NCI-H748 (cell line): ENCODE measurements around the gene LIN28A.
"Not testable (repeated sequence)": the region's sequence is repeated elsewhere in the genome, so short reads cannot be mapped to it uniquely, and the experiment has no call there.

Source experiments
- DNase-seq: peaks from one replicate; lab custom pipeline; 2025; ENCODE audit not compliant: unreplicated experiment; lab: John Stamatoyannopoulos, UW

LIN28A gene

DNA sequence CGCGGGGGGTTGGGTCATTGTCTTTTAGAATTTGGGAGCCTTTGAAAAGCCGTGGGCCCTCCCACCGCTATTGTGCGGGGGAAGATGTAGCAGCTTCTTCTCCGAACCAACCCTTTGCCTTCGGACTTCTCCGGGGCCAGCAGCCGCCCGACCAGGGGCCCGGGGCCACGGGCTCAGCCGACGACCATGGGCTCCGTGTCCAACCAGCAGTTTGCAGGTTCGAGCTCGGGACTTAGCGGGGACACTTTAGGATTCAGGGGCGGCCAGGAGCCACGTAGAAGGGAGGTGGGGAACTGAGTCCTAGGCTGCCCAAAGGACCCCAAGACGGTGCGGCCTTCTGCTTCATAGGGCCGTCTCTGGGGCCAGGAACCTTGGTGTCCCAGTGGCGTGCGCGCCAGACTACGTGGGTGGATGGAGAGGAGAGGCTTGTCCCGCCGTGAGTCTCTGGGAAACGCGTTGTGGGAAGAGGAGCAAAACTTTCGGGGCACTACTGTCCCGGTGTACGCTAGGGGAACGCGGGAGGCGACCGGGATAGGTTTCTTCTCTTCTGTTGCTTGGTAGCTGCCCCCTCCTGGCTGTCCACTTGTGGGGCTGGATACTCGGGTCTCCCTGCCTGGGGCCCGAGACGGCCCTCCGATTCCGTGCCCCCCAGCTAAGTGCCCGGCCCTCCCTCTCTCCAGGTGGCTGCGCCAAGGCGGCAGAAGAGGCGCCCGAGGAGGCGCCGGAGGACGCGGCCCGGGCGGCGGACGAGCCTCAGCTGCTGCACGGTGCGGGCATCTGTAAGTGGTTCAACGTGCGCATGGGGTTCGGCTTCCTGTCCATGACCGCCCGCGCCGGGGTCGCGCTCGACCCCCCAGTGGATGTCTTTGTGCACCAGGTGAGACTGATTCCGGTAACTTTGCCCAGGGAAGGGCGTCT, at the start of gene LIN28A:
LIN28A (plus strand) TSS at position 112 of the 918 bp plus-strand sequence; CDS start at position 187, 75 bp downstream.
- no peak for DNase-seq

DNA sequence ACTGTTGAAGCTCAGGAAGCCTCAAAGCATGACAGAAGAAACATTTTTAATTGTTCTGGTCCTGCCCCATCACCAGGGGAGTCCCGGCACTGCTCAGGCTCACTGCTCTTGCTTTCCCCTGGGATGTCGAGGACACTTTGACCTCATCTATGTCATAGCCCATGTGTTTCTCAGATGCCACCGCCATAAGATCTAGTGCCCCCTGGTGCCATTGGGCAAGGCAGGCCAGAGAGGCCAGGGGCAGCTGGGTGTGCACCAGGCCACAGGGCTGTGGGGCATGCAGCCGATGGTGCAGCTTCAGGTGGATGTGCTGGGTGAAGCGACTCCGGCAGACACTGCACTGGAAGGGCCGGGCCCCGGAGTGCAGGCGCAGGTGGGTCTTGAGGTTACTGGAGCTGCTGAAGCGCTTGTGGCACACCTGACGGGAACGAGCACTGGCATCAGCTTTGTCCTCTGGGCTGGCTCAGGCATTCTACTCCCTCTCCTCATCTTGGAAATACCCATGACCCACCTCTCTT, 49.0 kb upstream of the LIN28A start:
- DNase-seq, result no peak

GRCh38 chr1:26362331-26362730, 48.3 kb upstream of the LIN28A start:
- DNase-seq, result no peak

- DNase-seq, result peak; percentile 69
Observed at GRCh38 chr1:26363549-26364448, 46.8 kb upstream of the LIN28A start.

GRCh38 chr1:26364956-26365355, 45.7 kb upstream of the LIN28A start:
- no peak for DNase-seq

DNA sequence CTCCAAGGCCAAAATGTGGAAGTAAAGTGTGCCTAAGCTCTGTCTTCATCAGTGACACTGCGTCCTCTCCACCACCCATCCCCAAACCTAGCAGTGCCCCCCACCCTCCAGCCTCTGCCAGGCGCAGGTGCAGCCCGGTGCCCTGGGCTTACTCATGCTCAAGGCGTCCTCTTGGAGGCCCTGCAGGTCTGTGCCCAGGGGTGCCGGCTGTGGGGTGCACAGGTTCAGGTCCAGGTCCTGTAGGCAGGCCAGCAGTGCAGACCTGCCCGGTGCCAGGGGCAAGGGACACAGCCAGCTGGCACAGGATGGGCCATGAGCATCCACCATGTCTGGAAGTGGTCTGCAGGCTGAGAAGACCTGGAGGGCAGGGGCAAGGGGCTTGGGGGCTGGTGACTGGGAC, 43.2 kb upstream of the LIN28A start:
- no peak for DNase-seq

- no peak for DNase-seq
Observed at GRCh38 chr1:26368006-26368405, 42.6 kb upstream of the LIN28A start.

GRCh38 chr1:26368486-26368885, 42.1 kb upstream of the LIN28A start:
- no peak for DNase-seq

DNA sequence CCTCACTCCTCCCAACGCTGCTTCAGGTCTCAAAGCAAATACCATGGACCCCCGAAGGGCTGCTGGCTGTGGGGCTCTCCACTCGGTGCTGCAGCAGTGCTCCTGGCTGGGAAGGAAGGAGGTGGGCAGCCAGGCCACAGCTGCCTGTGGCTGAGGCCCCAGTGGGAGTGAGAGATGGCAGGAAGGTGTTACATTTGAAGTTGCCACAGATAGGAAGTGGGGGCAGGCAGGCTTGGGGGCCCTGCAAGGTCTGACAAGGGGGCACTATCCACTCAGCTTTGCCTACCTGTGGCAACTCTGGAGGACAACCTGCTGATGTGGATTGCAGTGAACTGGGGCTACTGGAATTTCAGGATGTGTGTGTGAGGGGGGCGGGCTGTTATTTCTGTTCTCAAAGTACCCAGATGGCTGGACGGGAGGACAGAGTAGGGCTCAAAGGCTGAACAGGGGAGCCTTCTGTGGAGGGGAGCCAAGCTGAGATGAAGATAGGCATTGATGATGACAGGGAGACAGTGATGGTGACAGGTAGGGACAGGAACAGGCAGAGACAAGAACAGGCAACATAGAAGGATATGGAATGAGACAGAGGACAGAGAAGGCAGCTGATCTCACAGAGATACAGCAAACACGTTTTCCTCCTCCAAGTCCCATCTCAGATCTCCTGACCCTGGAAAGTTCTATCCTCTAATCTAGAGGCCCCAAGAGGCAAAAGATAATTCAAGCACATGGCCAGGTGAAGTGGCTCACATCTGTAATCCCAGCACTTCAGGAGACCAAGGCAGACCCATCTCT, 39.8 kb upstream of the LIN28A start:
- DNase-seq, result no peak

GRCh38 chr1:26372039-26372438, 38.6 kb upstream of the LIN28A start:
- no peak for DNase-seq

DNA sequence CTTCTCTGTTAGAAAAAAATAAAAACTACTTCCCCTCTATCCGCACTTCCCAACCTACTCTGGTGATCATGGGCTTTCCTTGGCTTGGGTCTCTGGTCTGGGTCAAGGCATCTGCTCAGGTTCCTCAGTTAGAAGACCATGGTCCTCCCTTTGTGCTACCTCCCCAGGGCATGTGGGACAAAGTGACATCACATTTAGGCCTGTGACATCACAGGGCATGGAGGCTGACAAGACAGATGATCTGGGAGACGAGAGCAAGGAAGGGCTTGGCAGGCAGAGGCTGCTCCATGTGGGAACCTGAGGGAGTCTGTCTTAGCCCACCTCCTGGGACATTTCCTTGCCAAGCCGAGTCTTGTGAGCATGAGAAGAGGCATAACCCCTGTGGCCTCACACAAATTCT, 38.0 kb upstream of the LIN28A start, which contains the start of gene ZNF683:
ZNF683 (minus strand) TSS at position 140 of the 400 bp plus-strand sequence. CDS start 4,179 bp downstream, outside the sequence.
- DNase-seq, result not testable (repeated sequence)

DNA sequence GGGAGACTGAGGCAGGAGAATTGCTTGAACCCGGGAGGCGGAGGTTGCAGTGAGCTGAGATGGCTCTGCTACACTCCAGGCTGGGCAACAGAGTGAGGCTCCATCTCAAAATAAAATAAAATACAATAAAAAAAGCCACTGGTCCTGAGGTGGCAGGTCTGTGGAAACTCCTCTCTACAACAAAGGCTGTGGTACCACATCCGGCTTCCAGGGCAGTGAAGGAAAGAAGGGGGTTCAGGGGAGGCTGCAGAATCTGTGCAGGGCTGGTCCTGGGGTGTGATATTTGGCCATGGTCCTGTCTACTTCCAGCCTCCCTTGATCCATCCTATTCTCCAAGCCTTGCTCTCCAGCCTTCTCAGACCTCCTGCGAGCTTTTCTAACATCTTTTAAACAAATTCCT, 37.3 kb upstream of the LIN28A start:
- no peak for DNase-seq

DNA sequence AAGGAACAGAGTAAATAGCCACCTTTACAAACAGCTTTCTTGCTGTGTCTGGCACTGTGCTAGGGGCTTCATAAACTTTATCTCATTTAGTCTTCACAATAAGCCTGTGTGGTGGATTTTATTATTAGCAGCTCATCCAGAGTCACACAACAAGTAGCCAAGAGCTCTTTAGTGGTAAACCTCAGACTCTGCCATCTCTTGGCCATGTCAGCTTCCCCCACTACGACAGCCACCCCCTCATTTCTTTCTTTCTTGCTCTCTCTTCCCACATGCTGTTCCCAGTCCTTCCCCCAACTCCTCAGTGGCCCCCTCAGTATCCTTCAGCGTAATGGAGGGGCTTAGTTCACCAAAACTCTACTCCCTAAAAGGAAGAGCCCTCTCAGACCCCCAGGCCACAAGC, 36.8 kb upstream of the LIN28A start:
- no peak for DNase-seq

- not testable (repeated sequence) for DNase-seq
Observed at GRCh38 chr1:26374361-26374760, 36.3 kb upstream of the LIN28A start.

- no peak for DNase-seq
Observed at GRCh38 chr1:26375081-26375480, 35.5 kb upstream of the LIN28A start.

GRCh38 chr1:26376050-26376449, 34.6 kb upstream of the LIN28A start:
- no peak for DNase-seq

GRCh38 chr1:26378088-26378878, 32.3 kb upstream of the LIN28A start:
- no peak for DNase-seq

DNA sequence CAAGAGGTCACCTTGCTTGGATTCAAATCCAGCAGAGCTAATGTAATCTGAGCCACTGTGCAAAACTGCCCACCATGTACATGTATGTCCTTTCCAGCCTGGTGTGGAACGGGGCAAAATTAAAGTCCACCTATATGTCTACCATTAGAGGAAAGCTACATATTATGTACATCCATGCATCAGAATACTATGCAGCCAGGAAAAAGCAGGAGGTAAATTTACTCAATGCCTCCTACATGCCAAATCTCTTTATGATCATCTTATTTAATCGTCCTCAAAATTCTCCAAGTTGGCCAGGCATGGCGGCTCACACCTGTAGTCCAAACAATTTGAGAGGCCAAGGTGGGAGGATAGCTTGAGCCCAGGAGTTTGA, 31.8 kb upstream of the LIN28A start:
- DNase-seq, result no peak

DNA sequence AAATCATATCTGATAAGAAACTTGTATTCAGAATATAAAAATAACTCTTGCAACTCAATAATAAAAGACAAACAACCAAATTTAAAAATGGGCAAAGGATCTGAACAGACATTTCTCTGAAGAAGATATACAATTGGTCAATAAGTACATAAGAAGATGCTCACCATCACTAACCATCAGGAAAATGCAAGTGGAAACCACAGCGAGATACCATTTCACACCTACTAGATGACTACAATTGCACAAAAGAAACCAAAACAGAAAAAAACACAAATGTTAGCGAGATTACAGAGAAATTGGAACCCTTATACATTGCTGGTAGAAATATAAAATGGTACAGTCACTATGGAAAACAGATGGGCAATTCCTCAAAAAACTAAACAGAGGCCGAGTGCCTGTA, 26.5 kb upstream of the LIN28A start:
- no peak for DNase-seq

- DNase-seq, result not testable (repeated sequence)
Observed at GRCh38 chr1:26385063-26385462, 25.6 kb upstream of the LIN28A start.
